ENCODE measurements around the gene POGZ. TPM values are rescaled to one million over a fixed set of nuclear protein-coding genes. Genes with fewer than 3 reads are reported as not detected.

The POGZ gene
- total RNA-seq, 6 experiments from 2014 or later, result 13.5 to 44.9 (median 29.9) TPM

DNA sequence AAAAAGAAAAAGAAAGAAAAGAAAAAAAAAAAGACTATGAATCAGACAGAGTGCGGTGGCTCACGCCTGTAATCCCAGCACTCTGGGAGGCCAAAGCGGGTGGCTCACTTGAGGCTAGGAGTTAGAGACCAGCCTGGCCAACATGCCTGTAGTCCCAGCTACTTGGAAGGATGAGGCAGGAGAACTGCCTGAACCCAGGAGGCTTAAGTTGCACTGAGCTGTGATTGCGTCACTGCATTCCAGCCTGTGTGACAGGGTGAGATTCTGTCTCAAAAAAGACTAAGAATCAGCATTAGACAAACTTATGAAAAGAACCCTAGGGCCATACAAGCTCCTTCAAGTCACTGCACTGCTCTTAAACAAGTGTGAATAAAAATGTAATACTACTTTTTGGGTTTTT, 43.1 kb downstream of the POGZ start:
- DNase-seq (no peak), ATAC-seq (no peak)
- no peak overlapping the region for H3K27ac ChIP-seq
- H3K36me3 ChIP-seq, result peaks cover 0 to 60% (median 28%) of the 10 kb centered on the region in 4 donors
- TF ChIP-seq, protein P1, sequence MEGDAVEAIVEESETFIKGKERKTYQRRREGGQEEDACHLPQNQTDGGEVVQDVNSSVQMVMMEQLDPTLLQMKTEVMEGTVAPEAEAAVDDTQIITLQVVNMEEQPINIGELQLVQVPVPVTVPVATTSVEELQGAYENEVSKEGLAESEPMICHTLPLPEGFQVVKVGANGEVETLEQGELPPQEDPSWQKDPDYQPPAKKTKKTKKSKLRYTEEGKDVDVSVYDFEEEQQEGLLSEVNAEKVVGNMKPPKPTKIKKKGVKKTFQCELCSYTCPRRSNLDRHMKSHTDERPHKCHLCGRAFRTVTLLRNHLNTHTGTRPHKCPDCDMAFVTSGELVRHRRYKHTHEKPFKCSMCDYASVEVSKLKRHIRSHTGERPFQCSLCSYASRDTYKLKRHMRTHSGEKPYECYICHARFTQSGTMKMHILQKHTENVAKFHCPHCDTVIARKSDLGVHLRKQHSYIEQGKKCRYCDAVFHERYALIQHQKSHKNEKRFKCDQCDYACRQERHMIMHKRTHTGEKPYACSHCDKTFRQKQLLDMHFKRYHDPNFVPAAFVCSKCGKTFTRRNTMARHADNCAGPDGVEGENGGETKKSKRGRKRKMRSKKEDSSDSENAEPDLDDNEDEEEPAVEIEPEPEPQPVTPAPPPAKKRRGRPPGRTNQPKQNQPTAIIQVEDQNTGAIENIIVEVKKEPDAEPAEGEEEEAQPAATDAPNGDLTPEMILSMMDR (IDR thresholded peaks at IDR 0.05), result no peak
- no peak for TF ChIP-seq POLR2A (IDR thresholded peaks at IDR 0.05)
- H3K9me3 ChIP-seq, result no peaks in the 10 kb centered on the region
- no peak overlapping the region for H3K4me3 ChIP-seq
- intact Hi-C loops (cut with DNase I), result loop anchor here in 1 of 2 donors (10.0 kb wide), 1 partner anchor 121 kb away; no protein-coding TSS in a partner anchor
- no peaks in the 10 kb centered on the region for H3K27me3 ChIP-seq
- no peaks in the 10 kb centered on the region for H3K4me1 ChIP-seq
- 80% methylated on average over 2 of the region's 4 CpGs for WGBS (ENCODE audit: insufficient coverage, low coverage, low lambda C conversion rate, missing lambda C conversion rate)

DNA sequence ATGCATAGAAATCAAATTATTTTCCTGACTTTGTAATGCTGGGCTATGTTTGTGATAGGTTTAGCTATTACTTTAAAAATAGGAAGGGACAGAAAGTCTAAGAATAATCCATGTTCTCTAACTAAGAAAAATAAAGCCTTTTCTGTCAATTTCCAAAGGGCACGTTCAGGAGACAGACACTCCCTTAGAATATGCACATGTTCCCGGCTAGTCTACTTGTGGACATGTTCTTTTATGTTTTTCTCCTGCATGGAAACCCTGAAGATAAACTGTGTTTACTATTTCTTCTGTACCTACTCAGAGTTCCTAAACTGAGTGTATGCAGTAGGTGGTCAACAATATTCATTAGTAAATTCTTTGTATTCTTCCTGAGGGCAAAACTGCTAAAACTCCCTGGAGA, 47.4 kb downstream of the POGZ start:
- no peaks in the 10 kb centered on the region for H3K27me3 ChIP-seq
- no peaks in the 10 kb centered on the region for H3K4me1 ChIP-seq
- no peak overlapping the region for H3K27ac ChIP-seq
- H3K4me3 ChIP-seq, result no peak overlapping the region
- DNase-seq (no peak), ATAC-seq (no peak)
- H3K36me3 ChIP-seq, result peaks cover 0 to 86% (median 55%) of the 10 kb centered on the region in 4 donors
- intact Hi-C loops (cut with DNase I), result loop anchor here in 1 of 2 donors (10.0 kb wide), 1 partner anchor 117 kb away; no protein-coding TSS in a partner anchor
- TF ChIP-seq POLR2A (IDR thresholded peaks at IDR 0.05), result no peak
- TF ChIP-seq, protein P1 (IDR thresholded peaks at IDR 0.05), result no peak
- 100% methylated on average over 2 of the region's 2 CpGs for WGBS (ENCODE audit: insufficient coverage, low coverage, low lambda C conversion rate, missing lambda C conversion rate)
- H3K9me3 ChIP-seq, result no peaks in the 10 kb centered on the region

DNA sequence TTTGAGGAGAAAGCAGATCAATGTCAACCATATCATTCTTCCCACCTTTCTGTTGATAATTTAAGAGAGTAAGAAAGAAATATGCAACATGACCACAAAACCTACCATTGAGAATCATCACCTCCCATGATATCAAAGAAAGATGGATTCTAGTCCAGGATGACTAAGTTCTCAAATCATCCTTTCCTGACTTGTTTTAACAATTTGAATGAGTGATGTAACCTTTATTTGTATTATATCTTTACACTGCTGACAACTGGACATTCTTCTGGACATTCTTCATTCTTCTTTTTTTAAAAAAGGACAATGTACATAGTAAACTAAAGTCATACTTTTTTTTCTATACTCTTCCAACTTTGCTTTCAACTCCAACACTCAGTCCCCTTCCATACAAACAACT, 50.4 kb downstream of the POGZ start:
- no peak for TF ChIP-seq POLR2A (IDR thresholded peaks at IDR 0.05)
- TF ChIP-seq, protein P1 (IDR thresholded peaks at IDR 0.05), result no peak
- intact Hi-C loops (cut with DNase I), result no loop called here
- no peaks in the 10 kb centered on the region for H3K4me1 ChIP-seq
- H3K36me3 ChIP-seq, result peaks cover 0 to 90% (median 58%) of the 10 kb centered on the region in 4 donors
- no peaks in the 10 kb centered on the region for H3K27me3 ChIP-seq
- no peaks in the 10 kb centered on the region for H3K9me3 ChIP-seq
- DNase-seq (no peak), ATAC-seq (no peak)
- no peak overlapping the region for H3K4me3 ChIP-seq
- no peak overlapping the region for H3K27ac ChIP-seq

DNA sequence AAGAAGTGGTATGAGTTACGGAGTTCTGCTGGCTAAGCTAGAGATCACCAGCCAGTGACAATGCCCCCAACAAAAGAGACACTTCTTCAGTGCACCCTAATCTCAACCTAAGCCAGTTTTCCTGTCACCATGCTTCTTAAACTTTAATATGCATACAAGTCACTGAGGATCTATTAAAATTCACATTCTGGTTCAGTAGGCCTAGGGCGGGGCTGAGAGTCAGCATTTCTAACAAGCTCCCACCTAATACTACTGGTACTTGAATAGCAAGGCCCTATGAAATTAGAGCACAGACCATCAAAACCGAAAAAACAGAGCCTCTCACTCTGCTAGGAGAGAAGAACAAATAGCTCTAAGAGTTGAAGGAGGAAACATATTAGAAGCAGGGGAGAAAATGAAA, 52.0 kb downstream of the POGZ start:
- Histone ChIP-seq H3K27me3 (no peaks in the 10 kb centered on the region), H3K4me3 (no peak overlapping the region), H3K27ac (no peak overlapping the region), H3K4me1 (peaks cover 0 to 5% (median 0%) of the 10 kb centered on the region in 4 donors), H3K9me3 (no peaks in the 10 kb centered on the region), H3K36me3 (peaks cover 0 to 80% (median 56%) of the 10 kb centered on the region in 4 donors)
- no peak for ATAC-seq
- 100% methylated on average over 1 of the region's 3 CpGs for WGBS (ENCODE audit: insufficient coverage, low coverage, low lambda C conversion rate, missing lambda C conversion rate)
- intact Hi-C loops (cut with DNase I), result no loop called here
- no peak for DNase-seq
- no peak for TF ChIP-seq POLR2A (IDR thresholded peaks at IDR 0.05)
- TF ChIP-seq, protein P1 (IDR thresholded peaks at IDR 0.05), result no peak

DNA sequence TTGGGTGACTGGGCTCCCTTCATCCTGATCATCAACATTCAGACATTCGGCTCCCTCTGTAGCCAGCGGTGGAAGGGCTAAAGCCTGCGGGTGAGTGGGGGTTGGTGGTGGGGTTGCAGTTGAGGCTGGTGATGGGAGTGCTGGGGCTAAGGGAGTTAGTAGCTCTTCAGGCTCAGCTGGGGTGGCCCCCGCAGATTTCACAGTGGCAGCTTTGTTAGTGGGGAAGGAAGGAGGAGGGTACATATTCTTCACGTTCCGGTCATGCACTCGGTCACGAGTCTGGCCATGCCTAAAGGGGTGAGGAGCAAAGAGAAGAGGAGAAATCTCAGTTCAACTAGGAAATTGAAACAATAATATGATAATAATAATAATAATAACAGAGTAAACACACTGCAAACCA, 53.1 kb downstream of the POGZ start:
- Histone ChIP-seq H3K9me3 (no peaks in the 10 kb centered on the region), H3K4me1 (peaks cover 0 to 17% (median 0%) of the 10 kb centered on the region in 4 donors), H3K27ac (no peak overlapping the region), H3K27me3 (no peaks in the 10 kb centered on the region), H3K36me3 (peaks cover 0 to 80% (median 56%) of the 10 kb centered on the region in 4 donors), H3K4me3 (no peak overlapping the region)
- ATAC-seq (no peak), DNase-seq (no peak)
- intact Hi-C loops (cut with DNase I), result no loop called here
- no peak for TF ChIP-seq POLR2A (IDR thresholded peaks at IDR 0.05)
- TF ChIP-seq, protein P1 (IDR thresholded peaks at IDR 0.05), result no peak
- WGBS (ENCODE audit: insufficient coverage, low coverage, low lambda C conversion rate, missing lambda C conversion rate), result 95% methylated on average over 8 of the region's 8 CpGs
